ENCODE data around the gene ARMC7. TPM values are rescaled to one million over a fixed set of nuclear protein-coding genes. Genes with fewer than 3 reads are reported as not detected.
"Not testable (repeated sequence)": the region's sequence is repeated elsewhere in the genome, so short reads cannot be mapped to it uniquely, and the experiment has no call there.

The ARMC7 gene
- total and polyA plus RNA-seq, 2 donors (not counting 1 experiment from before 2014, with no cell fraction given), result 10.4 to 15.9 TPM

GRCh38 chr17:75072909-75073308, 36.9 kb upstream of the ARMC7 start:
- H3K9me3 Mint-ChIP-seq (ENCODE audit: insufficient read depth); H3K36me3 ChIP-seq (replicated peaks in 1 of 2; ENCODE audit: control extremely low read depth in 1 of 2, control insufficient read depth in 1 of 2, extremely low read depth in 1 of 2, insufficient read depth in 2 of 2, low read length in 1 of 2); H4K20me1 ChIP-seq (ENCODE audit: control insufficient read depth, insufficient read depth, low read length, poor library complexity, severe bottlenecking); H3K4me3 ChIP-seq (ENCODE audit: control extremely low read depth in 1 of 5, extremely low read depth in 1 of 5, insufficient read depth in 1 of 5, low read depth in 2 of 5, low read length in 4 of 5); H3K27me3 ChIP-seq (replicated peaks in 1 of 4; ENCODE audit: control extremely low read depth in 1 of 4, control insufficient read depth in 3 of 4, insufficient read depth in 4 of 4, low read length in 3 of 4); H3K9ac ChIP-seq (ENCODE audit: low read length); H3K4me2 ChIP-seq (replicated peaks; ENCODE audit: low read depth, low read length, poor library complexity, severe bottlenecking); H2AFZ ChIP-seq (ENCODE audit: insufficient read depth, low read depth, low read length, poor library complexity, severe bottlenecking); H3K27me3 Mint-ChIP-seq; H3K4me3 Mint-ChIP-seq; intact Hi-C loops (cut with micrococcal nuclease); CTCF ChIA-PET; H3K27ac Mint-ChIP-seq; H3K4me1 Mint-ChIP-seq; H3K79me2 ChIP-seq (ENCODE audit: control insufficient read depth, insufficient read depth, low read length); ATAC-seq (ENCODE audit: low read depth); DNase-seq; H3K27ac ChIP-seq (ENCODE audit: low read length in 2 of 2); H3K9me3 ChIP-seq (ENCODE audit: control extremely low read depth in 1 of 3, control insufficient read depth in 2 of 3, insufficient read depth in 1 of 3, low read length in 2 of 3): not testable (repeated sequence)
- POLR2A ChIA-PET, result interaction anchor here (0.7 kb wide), 1 partner anchor 13 kb away, joined by 5 read pairs; no protein-coding TSS in a partner anchor
- H3K4me1 ChIP-seq (ENCODE audit: control insufficient read depth in 2 of 2, insufficient read depth in 2 of 2, low read length in 2 of 2), result peaks cover 8 to 11% of the 10 kb centered on the region in 2 donors
- 100% methylated on average over 3 of the region's 5 CpGs for WGBS (ENCODE audit: insufficient coverage)

GRCh38 chr17:75073618-75074047, 36.1 kb upstream of the ARMC7 start:
- H2AFZ ChIP-seq (ENCODE audit: insufficient read depth, low read depth, low read length, poor library complexity, severe bottlenecking), result no peak overlapping the region
- DNase-seq (no peak), ATAC-seq (ENCODE audit: low read depth) (no peak)
- no peak overlapping the region for H3K27ac ChIP-seq (ENCODE audit: low read length in 2 of 2)
- ChIA-PET POLR2A (interaction anchor here (0.7 kb wide), 2 partner anchors 13 to 26 kb away, joined by 4 to 5 read pairs; no protein-coding TSS in a partner anchor), CTCF (interaction anchor here (0.8 to 1.3 kb wide), 2 partner anchors 40 to 85 kb away, joined by 3 to 4 read pairs; no protein-coding TSS in a partner anchor)
- TF ChIP-seq EZH2 (IDR thresholded peaks at IDR 0.05; ENCODE audit: borderline replicate concordance, insufficient read depth, low read depth, low read length, poor library complexity, severe bottlenecking) (no peak), CTCF (IDR thresholded peaks at IDR 0.05) (no peak)
- Mint-ChIP-seq H3K9me3 (ENCODE audit: insufficient read depth) (no peaks in the 10 kb centered on the region), H3K27me3 (no peaks in the 10 kb centered on the region), H3K4me3 (no peak overlapping the region), H3K27ac (no peak overlapping the region), H3K4me1 (peaks cover 15% of the 10 kb centered on the region)
- H3K9me3 ChIP-seq (ENCODE audit: control extremely low read depth in 1 of 3, control insufficient read depth in 2 of 3, insufficient read depth in 1 of 3, low read length in 2 of 3), result no peaks in the 10 kb centered on the region
- H3K36me3 ChIP-seq (replicated peaks in 1 of 2; ENCODE audit: control extremely low read depth in 1 of 2, control insufficient read depth in 1 of 2, extremely low read depth in 1 of 2, insufficient read depth in 2 of 2, low read length in 1 of 2), result no peaks in the 10 kb centered on the region
- no peak overlapping the region for H3K4me3 ChIP-seq (ENCODE audit: control extremely low read depth in 1 of 5, extremely low read depth in 1 of 5, insufficient read depth in 1 of 5, low read depth in 2 of 5, low read length in 4 of 5)
- no peaks in the 10 kb centered on the region for H3K79me2 ChIP-seq (ENCODE audit: control insufficient read depth, insufficient read depth, low read length)
- H3K4me2 ChIP-seq (replicated peaks; ENCODE audit: low read depth, low read length, poor library complexity, severe bottlenecking), result no peak overlapping the region
- H3K4me1 ChIP-seq (ENCODE audit: control insufficient read depth in 2 of 2, insufficient read depth in 2 of 2, low read length in 2 of 2), result peaks cover 15 to 18% of the 10 kb centered on the region in 2 donors
- no peaks in the 10 kb centered on the region for H4K20me1 ChIP-seq (ENCODE audit: control insufficient read depth, insufficient read depth, low read length, poor library complexity, severe bottlenecking)
- intact Hi-C loops (cut with micrococcal nuclease), result no loop called here
- H3K27me3 ChIP-seq (replicated peaks in 1 of 4; ENCODE audit: control extremely low read depth in 1 of 4, control insufficient read depth in 3 of 4, insufficient read depth in 4 of 4, low read length in 3 of 4), result no peaks in the 10 kb centered on the region
- H3K9ac ChIP-seq (ENCODE audit: low read length), result no peak overlapping the region
- WGBS (ENCODE audit: insufficient coverage), result 92% methylated on average over 5 of the region's 5 CpGs

All from B cell (primary cell).